Muscle of leg (tissue), 11 donors: Measurements from ENCODE around the gene SLC25A26. TPM values are rescaled to one million over a fixed set of nuclear protein-coding genes. Genes with fewer than 3 reads are reported as not detected.

Experiments
- DNase-seq: peaks from one replicate; pipeline ENCODE4 v3.0.0; 2013
- H3K27ac ChIP-seq: one replicate; pipeline ENCODE4 v1.5.1; 2013; ENCODE audit warnings: mild to moderate bottlenecking, low read length, control low read depth
- H3K27me3 ChIP-seq: one replicate; pipeline ENCODE4 v1.6.1; 2013; ENCODE audit warnings: low read length; ENCODE audit not compliant: control insufficient read depth, insufficient read depth
- H3K36me3 ChIP-seq: one replicate; pipeline ENCODE4 v1.6.1; 2013; ENCODE audit warnings: low read length; ENCODE audit not compliant: control insufficient read depth, insufficient read depth
- H3K4me1 ChIP-seq: one replicate; pipeline ENCODE4 v1.6.1; 2013; ENCODE audit warnings: low read length; ENCODE audit not compliant: control insufficient read depth, insufficient read depth
- H3K4me3 ChIP-seq: one replicate; pipeline ENCODE4 v1.5.1; 2013; ENCODE audit warnings: low read length, control low read depth
- H3K9me3 ChIP-seq: replicated peaks from 2 replicates; pipeline ENCODE4 v1.6.1; 2013; ENCODE audit warnings: low read depth, low read length; ENCODE audit not compliant: control insufficient read depth
- WGBS: methylation state at CpG from one replicate; pipeline ENCODE4 v1.1.5; 2013; ENCODE audit warnings: missing lambda C conversion rate; ENCODE audit not compliant: insufficient coverage; 5-methylcytosine and 5-hydroxymethylcytosine counted together
- polyA plus RNA-seq, 8 donors: library from polyadenylated mRNA; unstranded; fragments of 120-200 nt; gene quantifications; one replicate each; pipeline versions ENCODE4 v1.2.1 to v1.2.3, GENCODE V29; 2013; ENCODE audit warnings: inconsistent platforms in 1 of 8, low replicate concordance in 1 of 8; ENCODE audit not compliant: insufficient read length in 8 of 8, insufficient read depth in 1 of 8
- total RNA-seq: library from RNA; stranded (reverse); fragments of 120-200 nt; gene quantifications from one replicate; pipeline ENCODE4 v1.2.4, GENCODE V29; 2013

SLC25A26 gene
- total and polyA plus RNA-seq, 9 donors, result 23.9 to 34.6 (median 28.4) TPM

- no peaks in the 10 kb centered on the region for H3K9me3 ChIP-seq
- no peak for DNase-seq
Measured at GRCh38 chr3:66386925-66387650, 166.3 kb downstream of the SLC25A26 start.

GRCh38 chr3:66390013-66390412 is 169.2 kb downstream of the SLC25A26 start:
- Histone ChIP-seq H3K9me3 (no peaks in the 10 kb centered on the region), H3K36me3 (peaks cover 59% of the 10 kb centered on the region), H3K27me3 (no peaks in the 10 kb centered on the region), H3K4me1 (peaks cover 32% of the 10 kb centered on the region), H3K4me3 (no peak overlapping the region), H3K27ac (no peak overlapping the region)
- no peak for DNase-seq

More at GRCh38 chr3:66386925-66387650, 166.3 kb downstream of the SLC25A26 start:
- no CpG with 5 or more reads among the region's 7 CpGs for WGBS
- H3K36me3 ChIP-seq, result peaks cover 64% of the 10 kb centered on the region
- H3K27me3 ChIP-seq, result no peaks in the 10 kb centered on the region
- H3K27ac ChIP-seq, result no peak overlapping the region
- H3K4me3 ChIP-seq, result no peak overlapping the region
- H3K4me1 ChIP-seq, result peaks cover 10% of the 10 kb centered on the region

GRCh38 chr3:66392512-66392911 is 171.7 kb downstream of the SLC25A26 start:
- WGBS, result 90% methylated on average over 2 of the region's 3 CpGs
- Histone ChIP-seq H3K9me3 (no peaks in the 10 kb centered on the region), H3K4me1 (peaks cover 35% of the 10 kb centered on the region), H3K4me3 (no peak overlapping the region), H3K27me3 (no peaks in the 10 kb centered on the region), H3K27ac (peak overlapping the region; percentile 71), H3K36me3 (peaks cover 60% of the 10 kb centered on the region)
- DNase-seq, result no peak

DNA sequence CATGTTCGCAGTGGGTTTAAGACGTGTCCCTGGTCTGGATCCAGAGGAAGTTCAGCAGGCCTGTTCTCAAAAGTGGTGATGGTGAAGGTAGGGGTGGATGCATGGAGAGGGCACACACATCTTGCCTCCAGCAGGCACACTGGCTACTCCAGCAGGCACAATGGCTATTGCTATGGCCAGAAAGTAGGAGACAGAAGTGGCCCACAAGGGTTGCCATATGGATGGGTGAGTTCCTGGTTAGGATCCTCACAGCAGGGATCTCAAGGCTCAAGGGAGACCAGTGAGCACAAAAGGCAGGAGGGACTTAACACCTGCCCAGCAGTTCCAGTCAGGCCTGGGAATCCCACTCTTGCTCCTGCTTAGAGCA is 172.1 kb downstream of the SLC25A26 start:
- H3K27me3 ChIP-seq, result no peaks in the 10 kb centered on the region
- no peak overlapping the region for H3K4me3 ChIP-seq
- H3K27ac ChIP-seq, result peak overlapping the region; percentile 71
- peaks cover 64% of the 10 kb centered on the region for H3K36me3 ChIP-seq
- no peak for DNase-seq
- no peaks in the 10 kb centered on the region for H3K9me3 ChIP-seq
- 82% methylated on average over 2 of the region's 2 CpGs for WGBS
- peaks cover 40% of the 10 kb centered on the region for H3K4me1 ChIP-seq

DNA sequence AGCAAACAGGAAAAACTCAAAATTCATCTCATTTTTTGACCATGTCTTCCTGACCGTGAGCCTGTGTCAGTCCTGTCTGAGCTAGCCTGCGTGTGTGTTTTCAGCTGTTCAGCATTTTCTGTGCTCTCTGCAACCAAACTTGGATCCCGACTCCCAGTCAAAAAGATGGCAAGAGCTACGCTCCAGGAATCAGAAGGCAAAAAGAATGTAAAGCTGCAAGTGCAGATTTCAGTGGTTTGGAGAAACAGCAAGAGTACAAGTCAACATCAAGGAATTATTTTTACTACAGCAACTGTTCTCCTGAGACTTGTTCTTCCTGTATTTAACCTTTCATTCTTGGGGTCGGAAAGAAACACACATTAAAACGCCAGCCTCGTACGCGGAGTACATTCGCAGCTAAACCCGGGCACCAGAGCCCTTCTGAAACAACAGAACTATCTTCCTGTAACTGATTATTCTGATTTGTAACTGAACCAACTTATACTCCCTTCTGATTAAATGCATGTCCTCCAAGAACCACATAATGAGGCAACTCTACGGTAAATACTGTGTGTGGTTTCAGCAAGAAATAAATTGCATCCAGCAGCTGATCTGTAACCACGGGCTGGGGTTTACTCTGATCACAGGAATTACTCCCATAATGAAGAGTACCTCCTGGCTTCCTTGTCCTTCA is 172.7 kb downstream of the SLC25A26 start:
- H3K9me3 ChIP-seq, result no peaks in the 10 kb centered on the region
- peaks cover 45% of the 10 kb centered on the region for H3K4me1 ChIP-seq
- peak overlapping the region; percentile 71 for H3K27ac ChIP-seq
- H3K36me3 ChIP-seq, result peaks cover 64% of the 10 kb centered on the region
- no peaks in the 10 kb centered on the region for H3K27me3 ChIP-seq
- DNase-seq, result peak; percentile 88
- H3K4me3 ChIP-seq, result no peak overlapping the region
- WGBS, result 18% methylated on average over 8 of the region's 13 CpGs

GRCh38 chr3:66394019-66394752 is 173.4 kb downstream of the SLC25A26 start:
- WGBS, result 69% methylated on average over 7 of the region's 12 CpGs

GRCh38 chr3:66394753-66395249 is 174.0 kb downstream of the SLC25A26 start:
- no peak for DNase-seq
- peaks cover 58% of the 10 kb centered on the region for H3K4me1 ChIP-seq
- H3K27ac ChIP-seq, result no peak overlapping the region

More at GRCh38 chr3:66394019-66394752, 173.4 kb downstream of the SLC25A26 start:
- Histone ChIP-seq H3K27ac (peak overlapping the region; percentile 71), H3K27me3 (no peaks in the 10 kb centered on the region), H3K4me1 (peaks cover 52% of the 10 kb centered on the region), H3K9me3 (no peaks in the 10 kb centered on the region), H3K4me3 (no peak overlapping the region), H3K36me3 (peaks cover 67% of the 10 kb centered on the region)
- DNase-seq, result no peak

GRCh38 chr3:66395635-66396034 is 174.8 kb downstream of the SLC25A26 start:
- peaks cover 76% of the 10 kb centered on the region for H3K36me3 ChIP-seq
- H3K4me3 ChIP-seq, result no peak overlapping the region
- no peaks in the 10 kb centered on the region for H3K27me3 ChIP-seq
- no peak for DNase-seq
- no peak overlapping the region for H3K27ac ChIP-seq
- peaks cover 67% of the 10 kb centered on the region for H3K4me1 ChIP-seq
- H3K9me3 ChIP-seq, result no peaks in the 10 kb centered on the region
- WGBS, result 85% methylated on average over 10 of the region's 10 CpGs

More at GRCh38 chr3:66394753-66395249, 174.0 kb downstream of the SLC25A26 start:
- WGBS, result 84% methylated on average over 7 of the region's 8 CpGs
- H3K4me3 ChIP-seq, result no peak overlapping the region
- H3K27me3 ChIP-seq, result no peaks in the 10 kb centered on the region
- peaks cover 69% of the 10 kb centered on the region for H3K36me3 ChIP-seq
- H3K9me3 ChIP-seq, result no peaks in the 10 kb centered on the region

DNA sequence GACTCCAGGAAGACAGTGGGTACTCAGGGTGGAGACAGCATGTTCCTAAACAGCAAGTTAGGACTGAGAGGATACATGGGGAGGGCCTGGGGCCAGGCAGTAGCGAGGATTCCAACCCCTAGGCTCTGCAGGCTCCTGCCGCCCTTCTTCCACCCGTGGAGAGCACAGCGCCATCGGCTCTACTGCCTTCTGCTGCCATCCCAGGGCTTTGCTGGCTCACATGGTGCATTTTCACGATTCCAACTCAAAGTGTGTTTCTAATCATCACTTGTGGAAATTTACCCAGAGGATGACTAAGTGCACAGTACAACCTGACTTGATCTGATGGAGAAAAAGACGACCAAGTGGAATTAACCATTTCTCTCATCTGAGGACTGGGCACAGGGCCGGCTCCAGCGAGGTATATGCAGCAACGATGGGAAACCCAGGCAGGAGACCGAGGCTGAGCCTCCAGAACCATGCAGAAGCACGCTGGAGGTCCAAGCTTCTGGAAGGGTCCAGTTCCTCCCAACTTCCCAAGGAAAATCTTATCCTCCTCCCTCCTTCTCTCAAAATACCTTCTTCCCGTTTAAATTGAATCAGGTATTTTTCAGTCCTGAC is 175.5 kb downstream of the SLC25A26 start:
- 80% methylated on average over 10 of the region's 13 CpGs for WGBS
- H3K4me1 ChIP-seq, result peaks cover 73% of the 10 kb centered on the region

More for the DNA sequence above, 175.5 kb downstream of the SLC25A26 start:
- H3K4me3 ChIP-seq, result no peak overlapping the region
- no peak for DNase-seq
- H3K9me3 ChIP-seq, result no peaks in the 10 kb centered on the region
- H3K27ac ChIP-seq, result peak overlapping the region; percentile 29
- H3K27me3 ChIP-seq, result no peaks in the 10 kb centered on the region
- peaks cover 77% of the 10 kb centered on the region for H3K36me3 ChIP-seq
